ENCODE data around the gene OSBPL6. TPM values are rescaled to one million over a fixed set of nuclear protein-coding genes. Genes with fewer than 3 reads are reported as not detected.

OSBPL6 gene
- total and polyA plus RNA-seq, 10 donors = 0.13 to 2.2 (median 1.4) TPM

DNA sequence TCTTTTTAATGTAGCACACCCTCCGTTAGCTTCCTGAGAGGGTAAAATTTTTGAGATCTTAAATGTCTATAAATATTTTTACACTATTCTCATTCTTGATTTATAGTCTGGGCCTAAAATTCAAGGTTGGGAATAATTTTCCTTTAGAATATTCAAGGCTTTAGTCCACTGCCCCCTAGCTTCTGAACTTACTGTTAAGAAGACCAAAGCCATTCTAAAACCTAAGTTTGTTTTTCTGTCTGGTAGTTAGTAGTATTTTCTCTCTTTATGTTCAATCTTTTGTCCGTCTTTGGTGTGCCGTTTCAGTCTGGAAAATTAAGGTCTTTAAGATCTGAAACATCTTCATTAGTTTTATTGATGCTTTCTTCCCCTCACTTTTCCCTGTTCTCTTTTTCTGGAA lies 14.5 kb downstream of the OSBPL6 start:
- intact Hi-C loops (cut with DNase I; ENCODE audit: low total_unique reads) = no loop called here
- Histone ChIP-seq H3K4me1 (no peaks in the 10 kb centered on the region), H3K9me3 (no peaks in the 10 kb centered on the region), H3K27ac (no peak overlapping the region), H3K4me3 (no peak overlapping the region), H3K27me3 (replicated peaks in 1 of 7) (peaks cover 0 to 11% (median 0%) of the 10 kb centered on the region in 7 donors), H3K36me3 (no peaks in the 10 kb centered on the region)
- TF ChIP-seq POLR2A (IDR thresholded peaks at IDR 0.05) (no peak), POLR2AphosphoS5 (IDR thresholded peaks at IDR 0.05) (no peak)
- TF ChIP-seq, protein P1, sequence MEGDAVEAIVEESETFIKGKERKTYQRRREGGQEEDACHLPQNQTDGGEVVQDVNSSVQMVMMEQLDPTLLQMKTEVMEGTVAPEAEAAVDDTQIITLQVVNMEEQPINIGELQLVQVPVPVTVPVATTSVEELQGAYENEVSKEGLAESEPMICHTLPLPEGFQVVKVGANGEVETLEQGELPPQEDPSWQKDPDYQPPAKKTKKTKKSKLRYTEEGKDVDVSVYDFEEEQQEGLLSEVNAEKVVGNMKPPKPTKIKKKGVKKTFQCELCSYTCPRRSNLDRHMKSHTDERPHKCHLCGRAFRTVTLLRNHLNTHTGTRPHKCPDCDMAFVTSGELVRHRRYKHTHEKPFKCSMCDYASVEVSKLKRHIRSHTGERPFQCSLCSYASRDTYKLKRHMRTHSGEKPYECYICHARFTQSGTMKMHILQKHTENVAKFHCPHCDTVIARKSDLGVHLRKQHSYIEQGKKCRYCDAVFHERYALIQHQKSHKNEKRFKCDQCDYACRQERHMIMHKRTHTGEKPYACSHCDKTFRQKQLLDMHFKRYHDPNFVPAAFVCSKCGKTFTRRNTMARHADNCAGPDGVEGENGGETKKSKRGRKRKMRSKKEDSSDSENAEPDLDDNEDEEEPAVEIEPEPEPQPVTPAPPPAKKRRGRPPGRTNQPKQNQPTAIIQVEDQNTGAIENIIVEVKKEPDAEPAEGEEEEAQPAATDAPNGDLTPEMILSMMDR (IDR thresholded peaks at IDR 0.05 in 8 of 11, conservative IDR thresholded peaks at IDR 0.05 in 3 of 11) = no peak
- no peak for DNase-seq
- 83 to 88% (median 86%) methylated on average over 3 of the region's 3 CpGs for WGBS, 5 donors

DNA sequence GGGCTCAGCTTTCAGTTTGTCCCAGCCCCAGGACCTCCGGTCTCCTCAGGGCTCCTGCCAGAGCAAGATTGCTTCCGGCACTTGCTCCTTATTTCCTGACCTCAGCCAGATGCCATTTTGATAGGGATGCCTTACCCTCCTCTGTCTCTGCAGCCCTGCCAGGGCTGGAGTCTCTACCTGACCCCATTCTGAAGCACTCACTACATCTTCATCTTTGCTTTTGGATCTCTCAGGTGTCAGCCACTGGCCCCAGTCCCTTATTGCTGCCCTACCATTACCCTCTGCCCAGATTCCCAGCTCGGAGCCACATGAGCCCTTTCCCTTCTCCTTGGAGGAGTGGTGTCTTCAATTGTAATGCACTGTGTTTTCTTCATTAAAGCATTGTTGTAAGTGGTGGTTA lies 17.1 kb downstream of the OSBPL6 start:
- H3K27me3 ChIP-seq (replicated peaks in 1 of 7) = peaks cover 0 to 11% (median 0%) of the 10 kb centered on the region in 7 donors
- WGBS, 5 donors = 67 to 88% (median 84%) methylated on average over 3 of the region's 3 CpGs

DNA sequence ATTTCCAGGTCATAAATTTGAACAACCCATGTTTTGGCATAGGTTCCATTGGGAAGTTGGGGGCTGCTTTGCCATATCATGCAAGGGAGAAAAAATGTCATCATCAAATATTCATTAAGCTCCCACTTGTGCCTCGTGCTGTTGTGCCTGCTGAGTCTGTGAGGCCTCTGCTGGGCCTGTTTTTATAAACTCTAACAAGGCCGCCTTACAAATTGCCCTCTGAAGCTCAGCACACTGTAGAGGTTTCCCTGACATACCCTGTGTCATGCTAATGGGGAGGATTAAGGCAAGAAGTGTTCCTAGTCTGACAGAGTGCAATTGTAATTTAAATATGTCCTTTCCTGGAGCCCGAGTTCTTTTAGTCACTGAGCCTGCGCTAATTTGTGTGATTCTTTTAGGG lies 17.6 kb downstream of the OSBPL6 start:
- Histone ChIP-seq H3K27me3 (replicated peaks in 1 of 7) (peaks cover 0 to 11% (median 0%) of the 10 kb centered on the region in 7 donors), H3K36me3 (no peaks in the 10 kb centered on the region), H3K27ac (no peak overlapping the region), H3K4me3 (no peak overlapping the region), H3K9me3 (no peaks in the 10 kb centered on the region), H3K4me1 (no peaks in the 10 kb centered on the region)
- TF ChIP-seq POLR2A (IDR thresholded peaks at IDR 0.05) (no peak), POLR2AphosphoS5 (IDR thresholded peaks at IDR 0.05) (no peak)
- TF ChIP-seq, protein P1 (IDR thresholded peaks at IDR 0.05 in 8 of 11, conservative IDR thresholded peaks at IDR 0.05 in 3 of 11) = no peak
- WGBS, 5 donors = 82 to 87% (median 86%) methylated on average over 4 of the region's 4 CpGs
- intact Hi-C loops (cut with DNase I; ENCODE audit: low total_unique reads) = no loop called here
- DNase-seq = no peak

More for the DNA sequence above, 17.1 kb downstream of the OSBPL6 start:
- Histone ChIP-seq H3K9me3 (no peaks in the 10 kb centered on the region), H3K4me1 (no peaks in the 10 kb centered on the region), H3K36me3 (no peaks in the 10 kb centered on the region), H3K4me3 (no peak overlapping the region), H3K27ac (no peak overlapping the region)
- intact Hi-C loops (cut with DNase I; ENCODE audit: low total_unique reads) = no loop called here
- TF ChIP-seq, protein P1 (IDR thresholded peaks at IDR 0.05 in 8 of 11, conservative IDR thresholded peaks at IDR 0.05 in 3 of 11) = no peak
- TF ChIP-seq POLR2AphosphoS5 (IDR thresholded peaks at IDR 0.05) (no peak), POLR2A (IDR thresholded peaks at IDR 0.05) (no peak)
- no peak for DNase-seq

DNA sequence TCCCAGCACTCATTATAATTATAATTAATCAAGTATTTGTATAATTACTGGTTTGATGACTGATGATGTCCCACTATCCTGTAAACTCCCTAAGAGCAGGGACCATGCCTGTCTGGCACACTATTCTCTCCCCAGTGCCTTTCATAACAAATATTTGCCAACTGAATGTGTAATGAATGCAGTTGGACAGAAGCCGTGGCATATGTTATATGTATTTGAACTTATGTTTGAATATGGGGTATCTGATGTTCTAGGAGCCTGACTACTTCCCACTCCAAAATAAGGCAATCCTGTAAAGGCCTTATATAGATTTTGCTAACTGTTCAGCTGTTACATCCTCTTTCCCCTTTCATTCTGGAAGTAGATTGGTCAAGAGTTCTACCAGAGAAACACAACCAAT lies 19.7 kb downstream of the OSBPL6 start:
- no peaks in the 10 kb centered on the region for H3K9me3 ChIP-seq
- H3K36me3 ChIP-seq = no peaks in the 10 kb centered on the region
- H3K4me1 ChIP-seq = no peaks in the 10 kb centered on the region
- intact Hi-C loops (cut with DNase I; ENCODE audit: low total_unique reads) = no loop called here
- WGBS, 5 donors = 79 to 96% (median 94%) methylated on average over 1 of the region's 1 CpG
- no peak overlapping the region for H3K27ac ChIP-seq
- TF ChIP-seq, protein P1 (IDR thresholded peaks at IDR 0.05 in 8 of 11, conservative IDR thresholded peaks at IDR 0.05 in 3 of 11) = no peak
- TF ChIP-seq POLR2AphosphoS5 (IDR thresholded peaks at IDR 0.05) (no peak), POLR2A (IDR thresholded peaks at IDR 0.05) (no peak)
- DNase-seq = no peak
- peaks cover 0 to 11% (median 0%) of the 10 kb centered on the region in 7 donors for H3K27me3 ChIP-seq (replicated peaks in 1 of 7)
- no peak overlapping the region for H3K4me3 ChIP-seq
